Panc1 (cell line): ENCODE measurements around the gene GBP7.

Source experiments
- CTCF ChIP-seq: fragments of 450-650 bp; IDR thresholded peaks from 2 replicates; pipeline ENCODE4 v1.5.1; 2017; ENCODE audit warnings: mild to moderate bottlenecking
- SIN3A ChIP-seq: IDR thresholded peaks from 2 replicates; pipeline ENCODE4 v1.6.1; 2012; ENCODE audit warnings: low read depth, mild to moderate bottlenecking, low read length, moderate library complexity, borderline replicate concordance; ENCODE audit not compliant: insufficient read depth
- TCF7L2 ChIP-seq: IDR thresholded peaks from 2 replicates; pipeline ENCODE4 v1.6.1; 2011; ENCODE audit warnings: mild to moderate bottlenecking, low read depth, low read length, inconsistent platforms

DNA sequence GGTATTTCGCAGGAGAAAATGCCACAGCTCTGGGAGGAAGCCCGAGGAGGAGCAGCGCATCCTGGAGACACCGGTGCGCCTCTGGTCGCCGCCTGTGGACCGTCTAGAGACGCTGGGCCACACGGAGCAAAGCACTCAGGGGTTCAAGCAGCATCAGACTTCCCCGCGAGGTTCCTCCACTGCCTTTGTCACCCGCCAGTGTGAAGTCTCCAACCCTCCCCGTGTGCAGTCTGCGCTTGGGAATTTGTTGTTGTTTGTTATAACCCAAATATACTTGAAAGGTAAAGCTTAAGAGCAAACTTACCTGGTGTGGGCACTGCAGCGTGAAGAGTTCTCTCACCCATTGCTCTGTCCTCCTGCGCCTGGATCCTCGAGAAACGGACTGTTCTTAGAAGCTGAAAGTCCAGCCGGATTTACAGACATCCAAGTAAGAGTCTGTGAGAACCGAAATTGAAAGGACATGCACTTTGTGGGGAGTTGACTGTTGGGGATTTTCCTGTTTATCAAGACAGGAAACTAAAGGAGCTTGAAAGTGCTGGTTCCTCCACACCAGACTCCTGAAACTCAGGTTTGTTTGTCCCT, 22.8 kb upstream of the GBP7 start, which contains the start of gene GBP4:
- TF ChIP-seq CTCF (no peak), TCF7L2 (no peak), SIN3A (no peak)
